ENCODE results near the gene LARGE1. TPM values are rescaled to one million over a fixed set of nuclear protein-coding genes. Genes with fewer than 3 reads are reported as not detected.

Gene LARGE1
- total and polyA plus RNA-seq, 2 of the 8 experiments (the other 6 are each of a cell fraction or from before 2014, with no cell fraction given) = 43.7 to 83.0 TPM

DNA sequence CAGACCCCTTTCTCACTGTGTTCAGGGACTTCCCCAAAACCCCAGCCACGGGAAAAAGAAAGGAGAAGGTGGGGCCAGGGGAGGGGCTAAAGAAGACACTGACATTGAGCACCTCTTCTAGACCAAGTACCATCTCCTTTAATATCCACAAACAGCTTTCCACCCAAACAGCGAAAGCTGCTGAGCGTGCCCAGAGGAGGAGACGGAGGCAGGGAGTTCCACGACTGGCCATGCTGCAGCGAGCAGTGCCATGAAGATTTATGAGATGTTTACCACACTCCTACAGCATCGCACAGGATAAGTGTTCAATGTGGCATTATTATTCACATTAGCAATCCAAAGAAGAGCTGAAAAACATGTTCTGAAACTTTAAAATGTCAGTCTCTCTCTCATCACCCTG, 127.4 kb downstream of the LARGE1 start:
- CTCF ChIA-PET (ENCODE audit: partially characterized antibody) = interaction anchor here (0.6 to 1.6 kb wide), 2 partner anchors 16 to 272 kb away, joined by 3 read pairs; no protein-coding TSS in a partner anchor
- H3K23me2 ChIP-seq (ENCODE audit: low read depth, low read length) = no peaks in the 10 kb centered on the region
- no peak overlapping the region for H2BK5ac ChIP-seq (ENCODE audit: low read depth, low read length)
- peaks cover 5% of the 10 kb centered on the region; the same call in 1 of the 2 replicates for H3K79me1 ChIP-seq (ENCODE audit: low read depth, low read length)
- 88% methylated on average over 7 of the region's 7 CpGs; no CpG with 5 or more reads in 1 of the 2 experiments for WGBS, 2 experiments (ENCODE audit: extremely low coverage in 1 of 2, insufficient coverage in 1 of 2, insufficient read length in 1 of 2, insufficient replicate concordance in 2 of 2, low coverage in 1 of 2, low lambda C conversion rate in 2 of 2, missing lambda C conversion rate in 1 of 2)
- no peak overlapping the region for H3K4ac ChIP-seq (replicated peaks; ENCODE audit: insufficient read length, low read depth, low read length)
- no peak overlapping the region for H2BK20ac ChIP-seq (ENCODE audit: low read length)
- no peak overlapping the region for H2AK5ac ChIP-seq (ENCODE audit: low read depth, low read length)
- no peak overlapping the region for H3K4me2 ChIP-seq (ENCODE audit: insufficient read depth in 1 of 2, low read depth in 2 of 2, low read length in 2 of 2)
- peaks cover 4 to 9% (median 5%) of the 10 kb centered on the region in 4 experiments; a peak in 6 of 7 replicates for H3K4me1 ChIP-seq (replicated peaks in 1 of 4; ENCODE audit: control insufficient read depth in 3 of 4, insufficient read depth in 4 of 4, low read length in 3 of 4)
- no peak overlapping the region for H2BK12ac ChIP-seq (ENCODE audit: low read depth, low read length)
- H4K5ac ChIP-seq (ENCODE audit: insufficient read length, low read depth, low read length) = no peak overlapping the region
- POLR2A ChIA-PET (ENCODE audit: partially characterized antibody) = no interaction called here
- H3K14ac ChIP-seq (ENCODE audit: insufficient read length) = no peak overlapping the region
- DNase-seq (ENCODE audit: low read depth in 1 of 2, low spot score in 2 of 2) = no peak
- H3K4me3 ChIP-seq (ENCODE audit: extremely low read depth in 1 of 4, insufficient read depth in 2 of 4, low read depth in 3 of 4, low read length in 4 of 4) = no peak overlapping the region
- H4K8ac ChIP-seq (ENCODE audit: extremely low read depth, insufficient read depth, low read length) = no peak overlapping the region
- no peak overlapping the region for H3K27ac ChIP-seq (ENCODE audit: low read depth, low read length)
- H3K9me3 ChIP-seq (ENCODE audit: insufficient read depth in 2 of 2, low read depth in 1 of 2, low read length in 1 of 2) = peaks cover 26 to 27% of the 10 kb centered on the region in 2 experiments
- peaks cover 0 to 12% of the 10 kb centered on the region in 2 experiments for H4K20me1 ChIP-seq (replicated peaks in 1 of 2; ENCODE audit: control insufficient read depth in 1 of 2, insufficient read depth in 2 of 2, low read length in 2 of 2)
- peaks cover 0 to 27% (median 4%) of the 10 kb centered on the region in 4 experiments; a peak in 3 of 8 replicates for H3K36me3 ChIP-seq (ENCODE audit: control insufficient read depth in 2 of 4, insufficient read depth in 4 of 4, low read length in 3 of 4)
- H3K79me2 ChIP-seq (ENCODE audit: control insufficient read depth in 1 of 2, insufficient read depth in 2 of 2, low read length in 2 of 2) = peaks cover 8 to 100% of the 10 kb centered on the region in 2 experiments
- no peak overlapping the region for H4K91ac ChIP-seq (replicated peaks; ENCODE audit: insufficient read length, low read length)
- no peak for FAIRE-seq
- no peak overlapping the region for H3K9ac ChIP-seq (replicated peaks in 1 of 4; ENCODE audit: extremely low read depth in 1 of 4, low read depth in 3 of 4, low read length in 3 of 4)
- H3K27me3 ChIP-seq (replicated peaks in 1 of 4; ENCODE audit: control insufficient read depth in 3 of 4, extremely low read depth in 1 of 4, insufficient read depth in 3 of 4, low read length in 3 of 4) = no peaks in the 10 kb centered on the region
- H3K56ac ChIP-seq (replicated peaks; ENCODE audit: insufficient read length, low read depth, low read length) = no peak overlapping the region
- no peak overlapping the region for H3K23ac ChIP-seq (ENCODE audit: insufficient read length)
- no peak overlapping the region for H2BK15ac ChIP-seq (ENCODE audit: low read length)
- no peak overlapping the region for H2BK120ac ChIP-seq (replicated peaks; ENCODE audit: low read depth, low read length)
- no peak overlapping the region for H3K18ac ChIP-seq (ENCODE audit: extremely low read depth, low read length)
- H2AFZ ChIP-seq (ENCODE audit: low read length) = no peak overlapping the region
- no peak for TF ChIP-seq KDM5A (IDR thresholded peaks at IDR 0.05; ENCODE audit: low read length)
- no peak for TF ChIP-seq RAD21 (IDR thresholded peaks at IDR 0.05 in 1 of 2, conservative IDR thresholded peaks at IDR 0.05 in 1 of 2; ENCODE audit: low read depth in 2 of 2, low read length in 2 of 2)
- no peak for TF ChIP-seq HDAC6 (IDR thresholded peaks at IDR 0.05; ENCODE audit: low read depth, low read length)
- no peak for TF ChIP-seq ASH2L (IDR thresholded peaks at IDR 0.05; ENCODE audit: low read length)
- TF ChIP-seq NANOG (IDR thresholded peaks at IDR 0.05; ENCODE audit: insufficient read depth, low read depth, low read length, poor library complexity, severe bottlenecking) = no peak
- no peak for TF ChIP-seq GABPA (IDR thresholded peaks at IDR 0.05; ENCODE audit: borderline replicate concordance, insufficient read depth, low read length)
- no peak for TF ChIP-seq CTBP2 (IDR thresholded peaks at IDR 0.05; ENCODE audit: borderline replicate concordance, insufficient read depth, insufficient read length, low read length)
- no peak for TF ChIP-seq YY1 (IDR thresholded peaks at IDR 0.05; ENCODE audit: low read depth, low read length)
- TF ChIP-seq EGR1 (IDR thresholded peaks at IDR 0.05; ENCODE audit: borderline replicate concordance, low read depth, low read length) = no peak
- no peak for TF ChIP-seq CREB1 (IDR thresholded peaks at IDR 0.05)
- TF ChIP-seq SIX5 (IDR thresholded peaks at IDR 0.05; ENCODE audit: low read depth, low read length) = no peak
- no peak for TF ChIP-seq TAF7 (optimal IDR thresholded peaks at IDR 0.05; ENCODE audit: borderline replicate concordance, low read depth, low read length)
